Retinal pigment epithelial cell (primary cell): ENCODE measurements around the gene CNFN.

Experiments
- DNase-seq: peaks from one replicate; pipeline ENCODE4 v3.0.0-alpha.2; 2010; ENCODE audit warnings: low read depth
- H3K4me3 ChIP-seq: 2 replicates; pipeline ENCODE4 v1.5.1; 2011; ENCODE audit warnings: mild to moderate bottlenecking, low read length, control low read depth, moderate library complexity
- TF ChIP-seq, protein P1 (sequence below): conservative IDR thresholded peaks from 2 replicates; pipeline ENCODE4 v1.5.1; 2011; ENCODE audit warnings: low read depth, low read length, control low read depth, inconsistent platforms

The CNFN gene

GRCh38 chr19:42389899-42390298 lies at the start of gene CNFN:
TSS of gene CNFN (minus strand) at chr19:42390297. CDS start at chr19:42389037, 1,260 bp downstream.
- DNase-seq = no peak
- TF ChIP-seq, protein P1, sequence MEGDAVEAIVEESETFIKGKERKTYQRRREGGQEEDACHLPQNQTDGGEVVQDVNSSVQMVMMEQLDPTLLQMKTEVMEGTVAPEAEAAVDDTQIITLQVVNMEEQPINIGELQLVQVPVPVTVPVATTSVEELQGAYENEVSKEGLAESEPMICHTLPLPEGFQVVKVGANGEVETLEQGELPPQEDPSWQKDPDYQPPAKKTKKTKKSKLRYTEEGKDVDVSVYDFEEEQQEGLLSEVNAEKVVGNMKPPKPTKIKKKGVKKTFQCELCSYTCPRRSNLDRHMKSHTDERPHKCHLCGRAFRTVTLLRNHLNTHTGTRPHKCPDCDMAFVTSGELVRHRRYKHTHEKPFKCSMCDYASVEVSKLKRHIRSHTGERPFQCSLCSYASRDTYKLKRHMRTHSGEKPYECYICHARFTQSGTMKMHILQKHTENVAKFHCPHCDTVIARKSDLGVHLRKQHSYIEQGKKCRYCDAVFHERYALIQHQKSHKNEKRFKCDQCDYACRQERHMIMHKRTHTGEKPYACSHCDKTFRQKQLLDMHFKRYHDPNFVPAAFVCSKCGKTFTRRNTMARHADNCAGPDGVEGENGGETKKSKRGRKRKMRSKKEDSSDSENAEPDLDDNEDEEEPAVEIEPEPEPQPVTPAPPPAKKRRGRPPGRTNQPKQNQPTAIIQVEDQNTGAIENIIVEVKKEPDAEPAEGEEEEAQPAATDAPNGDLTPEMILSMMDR = no peak
- no peak within 1 kb of the TSS for H3K4me3 ChIP-seq

- TF ChIP-seq, protein P1 = no peak
Observed at GRCh38 chr19:42436006-42436405, 45.9 kb upstream of the CNFN start.

DNA sequence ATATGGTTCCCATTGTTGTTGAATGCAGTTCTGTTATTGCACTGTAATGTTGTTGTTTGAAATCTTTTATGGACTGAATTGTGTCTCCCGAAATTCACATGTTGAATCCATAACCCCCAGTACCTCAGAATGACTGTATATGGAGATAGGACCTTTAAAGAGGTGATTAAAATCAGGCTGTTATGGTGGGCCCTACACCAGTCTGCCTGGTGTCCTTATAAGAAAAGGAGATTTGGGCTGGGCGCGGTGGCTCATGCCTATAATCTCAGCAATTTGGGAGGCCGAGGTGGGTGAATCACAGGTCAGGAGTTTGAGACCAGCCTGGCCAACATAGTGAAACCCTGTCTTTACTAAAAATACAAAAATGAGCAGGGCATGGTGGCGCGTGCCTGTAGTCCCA lies 45.2 kb upstream of the CNFN start:
- TF ChIP-seq, protein P1 = no peak
- DNase-seq = no peak

More at GRCh38 chr19:42436006-42436405, 45.9 kb upstream of the CNFN start:
- no peak for DNase-seq
- no peak overlapping the region for H3K4me3 ChIP-seq

GRCh38 chr19:42433503-42434260 lies 43.6 kb upstream of the CNFN start:
- no peak overlapping the region for H3K4me3 ChIP-seq
- DNase-seq = no peak
- TF ChIP-seq, protein P1 = peak; percentile 89

More for the DNA sequence above, 45.2 kb upstream of the CNFN start:
- no peak overlapping the region for H3K4me3 ChIP-seq

GRCh38 chr19:42431486-42431885 lies 41.4 kb upstream of the CNFN start:
- TF ChIP-seq, protein P1 = no peak
- no peak for DNase-seq
- H3K4me3 ChIP-seq = no peak overlapping the region

DNA sequence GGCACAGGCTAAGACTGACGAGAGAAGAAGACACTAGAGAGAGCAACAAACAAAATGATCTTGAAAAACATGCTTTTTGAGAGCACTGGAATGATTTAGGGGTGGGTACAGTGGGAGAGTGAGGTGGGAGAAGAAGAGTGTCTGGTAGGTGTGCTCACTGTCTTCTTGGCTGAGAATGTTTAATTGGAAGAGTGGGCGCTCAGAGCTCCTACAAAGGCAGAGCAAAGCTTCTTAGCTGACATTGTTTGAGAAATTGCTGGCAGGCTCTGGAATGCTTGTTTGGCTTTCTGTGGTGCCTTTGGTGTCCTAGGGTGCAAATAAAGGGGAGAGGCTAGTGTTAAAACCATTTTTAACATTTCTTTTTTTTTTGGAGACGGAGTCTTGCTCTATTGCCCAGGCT lies 38.6 kb upstream of the CNFN start:
- DNase-seq = no peak
- H3K4me3 ChIP-seq = no peak overlapping the region
- TF ChIP-seq, protein P1 = no peak

DNA sequence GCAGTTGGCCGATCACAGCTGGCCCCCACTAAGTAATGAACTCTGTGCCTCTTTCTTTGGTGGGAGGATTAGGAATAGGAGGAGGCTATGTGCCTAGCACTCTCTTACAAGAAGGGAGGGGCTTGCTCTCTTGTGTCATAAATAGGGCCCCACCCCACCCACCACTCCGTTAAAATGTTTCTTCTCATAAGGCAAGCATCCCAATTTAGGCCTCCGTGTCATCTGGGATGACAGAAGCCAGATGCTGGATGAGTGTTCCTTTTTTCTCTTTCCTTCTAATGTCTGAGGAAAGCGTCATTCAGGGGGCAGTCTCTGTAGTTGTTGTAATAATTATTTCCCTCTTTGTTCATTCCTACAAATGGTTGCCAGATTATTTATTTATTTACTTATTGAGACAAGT lies 37.2 kb upstream of the CNFN start, which contains the start of gene LIPE:
TSS of gene LIPE (minus strand) at position 76 of the 400 bp plus-strand sequence. CDS start 239 bp downstream, outside the sequence.
- DNase-seq = no peak
- TF ChIP-seq, protein P1 = no peak
- no peak within 1 kb of the TSS for H3K4me3 ChIP-seq
